Endodermal cell (in vitro differentiated cells): Measurements from ENCODE around the gene TMEM266. TPM values are rescaled to one million over a fixed set of nuclear protein-coding genes. Genes with fewer than 3 reads are reported as not detected.

Experiments used
- DNase-seq: peaks from one replicate; pipeline ENCODE4 v3.0.0-alpha.2; 2017
- H3K27ac ChIP-seq: 2 replicates; pipeline ENCODE4 v1.5.1; 2013; ENCODE audit warnings: mild to moderate bottlenecking, low read depth, low read length, moderate library complexity
- H3K27me3 ChIP-seq: 2 replicates; pipeline ENCODE4 v1.6.1; 2013; ENCODE audit warnings: mild to moderate bottlenecking, low read length, moderate library complexity; ENCODE audit not compliant: insufficient read depth, control insufficient read depth, poor library complexity, severe bottlenecking
- H3K36me3 ChIP-seq: 2 replicates; pipeline ENCODE4 v1.7.0; 2013; ENCODE audit warnings: mild to moderate bottlenecking, low read length, moderate library complexity; ENCODE audit not compliant: control insufficient read depth, insufficient read depth
- H3K4me1 ChIP-seq: one replicate; pipeline ENCODE4 v1.7.0; 2013; ENCODE audit warnings: low read length; ENCODE audit not compliant: control insufficient read depth, insufficient read depth
- H3K4me3 ChIP-seq: 2 replicates; pipeline ENCODE4 v1.5.1; 2013; ENCODE audit warnings: mild to moderate bottlenecking, low read length, moderate library complexity
- H3K9ac ChIP-seq: 2 replicates; pipeline ENCODE4 v1.6.1; 2013; ENCODE audit warnings: mild to moderate bottlenecking, low read length, moderate library complexity; ENCODE audit not compliant: poor library complexity, severe bottlenecking; ENCODE audit errors: extremely low read depth
- H3K9me3 ChIP-seq: 2 replicates; pipeline ENCODE4 v1.6.1; 2013; ENCODE audit warnings: mild to moderate bottlenecking, low read length, moderate library complexity; ENCODE audit not compliant: control insufficient read depth
- H3K27ac Mint-ChIP-seq: 2 replicates; pipeline ENCODE4 v1.8.0; 2020; ENCODE audit warnings: mixed read lengths
- H3K27me3 Mint-ChIP-seq: 2 replicates; pipeline ENCODE4 v1.8.0; 2021; ENCODE audit warnings: mild to moderate bottlenecking, mixed read lengths; ENCODE audit not compliant: insufficient read depth
- H3K36me3 Mint-ChIP-seq: 2 replicates; pipeline ENCODE4 v1.8.0; 2020; ENCODE audit warnings: low read depth, mixed read lengths
- H3K4me1 Mint-ChIP-seq: 2 replicates; pipeline ENCODE4 v1.8.0; 2020; ENCODE audit warnings: mixed read lengths
- H3K4me3 Mint-ChIP-seq: 2 replicates; pipeline ENCODE4 v1.8.0; 2020; ENCODE audit warnings: mild to moderate bottlenecking, moderate library complexity, mixed read lengths
- H3K9me3 Mint-ChIP-seq: 2 replicates; pipeline ENCODE4 v1.8.0; 2020; ENCODE audit warnings: mild to moderate bottlenecking, mixed read lengths
- WGBS, 2 experiments: methylation state at CpG; one replicate each; pipeline versions ENCODE4 v1.1.5 to v1.1.7; 2013; ENCODE audit warnings: missing lambda C conversion rate in 2 of 2, mixed read lengths in 1 of 2; ENCODE audit not compliant: insufficient coverage in 1 of 2, insufficient read length in 1 of 2; 5-methylcytosine and 5-hydroxymethylcytosine counted together
- total RNA-seq, 2 donors: library from RNA; stranded (reverse); fragmentation: NEBNext Ultra II Directional in 1 of 2; extraction: Animal tissue kit (Norgen Biotek cat#: 25700) in 1 of 2; gene quantifications; 2 replicates in 1 of 2; 3 replicates in 1 of 2; pipeline ENCODE4 v1.2.1, GENCODE V29; 2021
- TF ChIP-seq, protein P1 (sequence below): fragments of 200-600 bp; sonication (generic); conservative IDR thresholded peaks from 2 replicates; pipeline ENCODE4 v1.5.0; 2021; ENCODE audit warnings: antibody characterized with exemption, mild to moderate bottlenecking

Gene TMEM266
- total RNA-seq, 2 donors from 2014 or later: 1.8 to 2.0 TPM

DNA sequence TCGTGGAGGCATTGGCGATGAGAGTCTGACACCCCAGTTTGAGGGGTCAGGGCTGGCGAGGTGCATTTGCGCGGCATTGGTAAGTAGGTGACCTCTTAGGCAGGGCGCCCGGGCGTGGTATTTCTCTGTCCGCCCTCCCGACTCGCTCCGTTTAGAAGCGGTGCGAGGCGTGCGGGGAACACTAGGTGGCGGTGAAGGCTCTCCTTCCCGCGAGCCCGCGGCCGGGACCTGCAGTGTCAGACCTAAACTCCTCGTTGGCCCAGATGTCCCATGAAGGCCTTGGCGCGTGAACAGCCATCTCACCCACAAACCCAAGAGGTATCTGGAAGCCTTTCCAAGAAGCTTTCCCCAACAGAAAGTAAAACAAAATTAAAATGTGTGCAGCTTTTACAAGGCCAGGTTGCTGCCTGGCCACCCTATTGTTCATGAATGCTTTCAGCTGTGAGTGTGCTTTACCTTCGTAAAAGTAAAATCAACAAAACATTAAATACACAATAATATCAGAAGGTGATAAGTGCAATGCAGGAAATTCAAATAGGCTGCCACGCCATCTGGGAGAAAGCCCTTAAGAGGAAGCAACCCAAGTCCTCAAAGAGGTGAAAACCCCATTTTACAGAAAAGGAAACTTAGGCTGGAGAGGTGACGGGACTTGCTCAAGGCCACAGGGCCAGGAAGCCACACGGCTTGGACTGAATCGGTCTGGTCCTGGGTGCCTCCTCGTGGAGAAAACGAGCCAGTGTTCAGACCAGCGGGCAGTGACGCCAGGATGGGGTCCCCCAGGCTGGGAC is 131.2 kb downstream of the TMEM266 start:
- TF ChIP-seq, protein P1, sequence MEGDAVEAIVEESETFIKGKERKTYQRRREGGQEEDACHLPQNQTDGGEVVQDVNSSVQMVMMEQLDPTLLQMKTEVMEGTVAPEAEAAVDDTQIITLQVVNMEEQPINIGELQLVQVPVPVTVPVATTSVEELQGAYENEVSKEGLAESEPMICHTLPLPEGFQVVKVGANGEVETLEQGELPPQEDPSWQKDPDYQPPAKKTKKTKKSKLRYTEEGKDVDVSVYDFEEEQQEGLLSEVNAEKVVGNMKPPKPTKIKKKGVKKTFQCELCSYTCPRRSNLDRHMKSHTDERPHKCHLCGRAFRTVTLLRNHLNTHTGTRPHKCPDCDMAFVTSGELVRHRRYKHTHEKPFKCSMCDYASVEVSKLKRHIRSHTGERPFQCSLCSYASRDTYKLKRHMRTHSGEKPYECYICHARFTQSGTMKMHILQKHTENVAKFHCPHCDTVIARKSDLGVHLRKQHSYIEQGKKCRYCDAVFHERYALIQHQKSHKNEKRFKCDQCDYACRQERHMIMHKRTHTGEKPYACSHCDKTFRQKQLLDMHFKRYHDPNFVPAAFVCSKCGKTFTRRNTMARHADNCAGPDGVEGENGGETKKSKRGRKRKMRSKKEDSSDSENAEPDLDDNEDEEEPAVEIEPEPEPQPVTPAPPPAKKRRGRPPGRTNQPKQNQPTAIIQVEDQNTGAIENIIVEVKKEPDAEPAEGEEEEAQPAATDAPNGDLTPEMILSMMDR: peak; percentile 93
- H3K27me3 ChIP-seq: peaks cover 23% of the 10 kb centered on the region
- peak; percentile 96 for DNase-seq
- Mint-ChIP-seq H3K4me3 (no peak overlapping the region), H3K36me3 (no peaks in the 10 kb centered on the region), H3K4me1 (peaks cover 12% of the 10 kb centered on the region), H3K27ac (no peak overlapping the region), H3K9me3 (no peaks in the 10 kb centered on the region), H3K27me3 (peaks cover 38% of the 10 kb centered on the region)
- no peaks in the 10 kb centered on the region for H3K36me3 ChIP-seq
- H3K4me1 ChIP-seq: peaks cover 10% of the 10 kb centered on the region
- H3K27ac ChIP-seq: no peak overlapping the region
- no peaks in the 10 kb centered on the region for H3K9me3 ChIP-seq
- H3K9ac ChIP-seq: no peak overlapping the region
- H3K4me3 ChIP-seq: no peak overlapping the region
- 31 to 61% methylated on average over 13 to 34 of the region's 34 CpGs for WGBS, 2 experiments

DNA sequence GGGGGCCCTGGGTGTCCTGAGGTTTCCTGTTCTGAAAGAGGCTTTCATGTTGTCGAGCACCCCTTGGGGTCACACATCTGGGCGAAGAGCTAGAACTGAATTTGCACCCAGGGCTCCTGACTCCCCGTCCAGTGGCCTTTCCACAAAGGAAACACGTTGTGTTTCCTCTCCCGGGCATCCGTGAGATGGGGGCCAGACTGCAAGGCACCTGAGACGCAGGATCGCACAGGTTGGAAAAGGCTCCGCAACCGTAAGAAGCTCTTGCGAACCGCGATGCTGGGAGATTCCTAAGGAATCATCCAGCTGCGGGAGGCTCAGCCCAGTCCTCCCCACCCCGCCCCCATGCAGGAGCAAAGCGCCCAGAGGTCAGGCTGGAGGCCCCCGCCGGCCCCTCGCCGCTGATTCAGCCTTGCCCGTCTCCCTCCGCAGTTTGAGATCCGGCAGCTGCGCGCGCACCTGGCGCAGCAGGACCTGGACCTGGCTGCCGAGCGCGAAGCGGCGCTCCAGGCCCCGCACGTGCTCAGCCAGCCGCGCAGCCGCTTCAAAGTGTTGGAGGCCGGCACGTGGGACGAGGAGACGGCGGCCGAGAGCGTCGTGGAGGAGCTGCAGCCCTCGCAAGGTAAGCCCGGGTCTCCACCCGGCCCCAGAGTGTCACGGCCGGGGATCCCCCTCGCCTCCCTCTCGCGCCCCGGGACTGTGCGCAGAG is 131.9 kb downstream of the TMEM266 start:
- H3K4me3 ChIP-seq: no peak overlapping the region
- H3K9ac ChIP-seq: no peak overlapping the region
- Mint-ChIP-seq H3K9me3 (no peaks in the 10 kb centered on the region), H3K27ac (no peak overlapping the region), H3K4me1 (peaks cover 19% of the 10 kb centered on the region), H3K36me3 (no peaks in the 10 kb centered on the region), H3K4me3 (no peak overlapping the region), H3K27me3 (peaks cover 38% of the 10 kb centered on the region)
- no peaks in the 10 kb centered on the region for H3K36me3 ChIP-seq
- H3K4me1 ChIP-seq: peaks cover 16% of the 10 kb centered on the region
- H3K27me3 ChIP-seq: peaks cover 23% of the 10 kb centered on the region
- H3K9me3 ChIP-seq: no peaks in the 10 kb centered on the region
- 94 to 95% methylated on average over 41 to 55 of the region's 55 CpGs for WGBS, 2 experiments
- TF ChIP-seq, protein P1: no peak
- H3K27ac ChIP-seq: no peak overlapping the region
- DNase-seq: no peak

DNA sequence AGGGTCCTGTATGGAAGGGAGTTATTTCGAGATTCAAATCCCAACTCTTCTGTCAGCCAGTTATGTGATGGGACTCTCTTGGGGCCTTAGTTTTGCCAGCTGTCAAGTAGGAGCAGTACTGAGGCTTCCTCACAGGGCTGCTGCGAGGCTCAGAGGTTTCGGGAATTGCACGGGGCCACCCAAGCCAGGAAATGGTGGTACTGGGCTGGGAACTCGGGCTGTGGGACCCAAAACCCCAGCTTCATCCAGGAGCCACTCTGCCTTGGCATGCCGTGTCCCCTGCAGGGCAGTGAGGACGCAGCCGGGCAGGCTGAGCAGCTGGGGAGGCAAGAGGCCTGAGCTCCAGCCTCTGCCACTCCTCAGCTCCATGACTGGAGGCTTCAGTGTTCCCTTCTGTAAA is 132.9 kb downstream of the TMEM266 start:
- DNase-seq: no peak
- no peak overlapping the region for H3K4me3 ChIP-seq
- no peak overlapping the region for H3K27ac Mint-ChIP-seq

More for the DNA sequence above, 132.9 kb downstream of the TMEM266 start:
- Histone ChIP-seq H3K27ac (no peak overlapping the region), H3K27me3 (peaks cover 23% of the 10 kb centered on the region), H3K4me1 (peaks cover 20% of the 10 kb centered on the region), H3K9me3 (no peaks in the 10 kb centered on the region), H3K9ac (no peak overlapping the region), H3K36me3 (no peaks in the 10 kb centered on the region)
- TF ChIP-seq, protein P1: no peak
- Mint-ChIP-seq H3K36me3 (no peaks in the 10 kb centered on the region), H3K27me3 (peaks cover 38% of the 10 kb centered on the region), H3K4me1 (peaks cover 24% of the 10 kb centered on the region), H3K4me3 (no peak overlapping the region), H3K9me3 (no peaks in the 10 kb centered on the region)
- 94 to 96% methylated on average over 6 to 8 of the region's 8 CpGs for WGBS, 2 experiments
